ENCODE measurements around the gene ISLR.
"Not testable (repeated sequence)": the region's sequence is repeated elsewhere in the genome, so short reads cannot be mapped to it uniquely, and the experiment has no call there.

The ISLR gene

DNA sequence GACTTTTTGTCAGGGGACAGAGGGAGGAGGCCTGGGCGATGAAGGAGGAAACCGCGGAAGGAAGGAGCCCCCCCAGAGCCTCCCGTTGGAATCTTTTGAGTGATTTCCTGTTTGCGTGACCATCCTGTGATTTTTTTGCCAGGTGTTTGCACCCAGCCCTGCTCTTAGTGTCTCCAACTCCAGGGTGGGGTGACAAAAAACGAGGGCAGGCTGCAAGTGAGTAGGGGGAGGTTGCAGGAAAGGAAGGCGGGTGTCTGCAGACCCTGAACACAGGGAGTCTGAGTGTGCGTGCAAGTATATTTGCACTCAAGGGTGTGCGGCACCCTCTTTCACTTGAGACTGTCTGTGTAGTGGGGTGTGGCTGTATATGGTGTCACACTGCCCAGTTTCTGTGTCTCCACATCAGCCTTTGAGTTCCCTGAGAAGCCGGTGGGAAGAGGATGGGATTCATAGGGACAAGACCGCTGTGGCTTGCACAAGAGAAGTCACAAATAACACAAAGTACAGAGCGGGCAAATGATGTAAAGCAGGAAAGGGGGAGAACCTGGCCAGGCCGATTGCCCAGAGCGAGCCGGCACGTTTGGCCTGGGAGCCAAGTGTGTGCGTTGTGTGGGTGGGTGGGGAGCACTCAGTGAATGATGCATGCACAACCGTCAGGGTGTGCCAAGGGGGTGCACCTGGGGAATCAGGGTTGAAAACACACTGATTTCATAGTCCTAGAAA, 36.5 kb upstream of the ISLR start:
- DNase-seq (ENCODE audit: low read depth) = no peak

- no peak for DNase-seq (ENCODE audit: low read depth)
Observed at GRCh38 chr15:74137537-74137894, 36.0 kb upstream of the ISLR start.

GRCh38 chr15:74138642-74139041, 34.9 kb upstream of the ISLR start:
- no peak for DNase-seq (ENCODE audit: low read depth)

DNA sequence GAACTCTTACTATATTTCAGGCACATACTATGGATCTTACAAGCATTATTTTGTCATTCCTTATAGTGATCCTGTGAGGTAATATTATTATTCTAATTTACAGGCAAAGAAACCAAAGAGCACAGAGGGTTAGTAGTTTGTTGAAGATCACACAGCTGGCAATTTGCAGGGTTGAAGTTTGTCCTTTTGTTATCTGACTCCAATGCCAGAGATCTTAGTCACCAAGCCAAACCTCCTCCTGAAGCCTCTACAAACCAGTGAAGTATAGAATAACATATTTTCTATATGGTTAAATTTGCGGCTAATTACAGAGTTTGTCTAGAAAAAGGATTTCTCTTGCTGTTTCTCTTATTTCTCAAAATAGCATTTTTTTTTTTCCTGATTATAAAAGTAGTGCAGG, 31.9 kb upstream of the ISLR start:
- no peak for DNase-seq (ENCODE audit: low read depth)

DNA sequence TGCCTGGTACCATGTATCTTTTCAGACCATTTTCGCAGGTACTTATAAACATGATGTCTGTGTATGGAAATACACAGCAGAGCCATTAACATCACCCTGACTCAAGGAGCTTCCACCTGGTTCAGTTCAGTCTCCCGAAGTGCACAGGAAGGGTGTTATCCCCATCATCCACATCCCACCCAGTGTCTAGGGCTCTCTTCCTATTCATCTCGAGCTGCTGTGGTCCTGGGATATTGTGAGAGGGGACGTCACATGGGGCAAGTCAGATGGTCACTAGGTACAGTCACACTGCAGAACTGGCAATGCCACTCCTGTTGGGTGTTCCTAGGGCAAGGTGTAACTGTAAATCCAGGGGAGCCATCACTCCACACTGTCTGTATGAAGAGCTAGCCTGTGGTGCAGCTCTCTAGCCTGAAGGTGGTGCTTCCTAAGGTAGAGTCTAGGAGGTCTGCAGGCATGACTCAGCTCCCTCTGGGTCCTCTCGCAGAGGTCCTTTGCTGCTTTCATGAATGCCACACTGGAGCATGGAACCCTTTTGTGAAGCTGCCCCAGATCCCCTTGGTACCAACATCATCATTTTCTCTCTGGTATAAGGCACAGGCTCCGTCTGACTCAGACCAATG, 29.2 kb upstream of the ISLR start:
- no peak for DNase-seq (ENCODE audit: low read depth)

- DNase-seq (ENCODE audit: low read depth) = no peak
Observed at GRCh38 chr15:74146277-74146800, 27.2 kb upstream of the ISLR start.

DNA sequence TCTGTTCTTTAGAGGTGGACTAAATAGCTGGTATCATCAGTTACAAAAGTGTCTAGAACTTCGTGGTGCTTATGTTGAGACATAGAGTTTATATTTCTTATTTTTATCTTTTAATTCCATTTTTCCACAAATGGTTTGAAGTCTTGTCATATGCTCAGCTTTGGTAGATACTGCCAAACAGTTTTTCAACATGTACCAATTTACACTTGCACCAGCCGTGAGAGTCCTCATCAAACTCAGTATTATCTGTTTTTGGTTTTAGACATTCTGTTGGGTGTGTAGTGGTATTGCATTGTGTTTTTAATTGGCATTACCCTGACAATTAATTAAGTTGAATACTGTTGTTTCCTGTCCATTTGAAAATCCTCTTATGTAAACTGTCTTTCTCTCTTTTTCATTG, 26.5 kb upstream of the ISLR start:
- DNase-seq (ENCODE audit: low read depth) = no peak

DNA sequence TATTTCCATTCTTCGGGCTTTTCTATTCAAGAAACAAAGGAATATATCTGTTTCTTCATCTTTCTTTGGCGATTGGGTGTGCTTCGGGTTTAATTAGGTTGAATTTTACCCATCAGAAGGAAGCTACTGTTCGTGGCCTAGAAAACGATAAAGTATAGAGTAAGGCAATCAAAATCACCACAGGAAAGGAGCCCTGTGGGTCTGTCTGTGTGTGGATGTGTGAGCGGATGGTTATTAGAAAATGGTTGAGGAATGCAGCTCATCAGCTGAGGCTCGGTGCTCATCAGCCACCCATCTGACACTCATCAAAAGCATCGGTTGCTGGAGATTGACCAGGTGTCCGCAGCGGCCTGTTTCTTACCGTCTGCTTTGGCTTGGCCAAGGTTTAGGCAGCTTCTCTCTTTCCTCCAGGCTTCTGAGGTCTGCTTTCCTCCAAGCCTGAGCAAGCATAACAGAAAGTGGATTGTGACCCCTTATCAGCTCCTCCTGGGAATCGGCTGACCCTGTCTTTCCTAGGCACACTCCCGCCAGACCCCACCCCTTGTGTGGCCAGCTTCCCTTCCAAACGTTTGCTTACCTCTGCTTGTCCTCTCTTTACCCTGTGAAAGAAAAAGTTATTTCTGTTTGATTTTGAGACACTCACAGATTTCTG, 17.6 kb upstream of the ISLR start:
- DNase-seq (ENCODE audit: low read depth) = no peak

DNA sequence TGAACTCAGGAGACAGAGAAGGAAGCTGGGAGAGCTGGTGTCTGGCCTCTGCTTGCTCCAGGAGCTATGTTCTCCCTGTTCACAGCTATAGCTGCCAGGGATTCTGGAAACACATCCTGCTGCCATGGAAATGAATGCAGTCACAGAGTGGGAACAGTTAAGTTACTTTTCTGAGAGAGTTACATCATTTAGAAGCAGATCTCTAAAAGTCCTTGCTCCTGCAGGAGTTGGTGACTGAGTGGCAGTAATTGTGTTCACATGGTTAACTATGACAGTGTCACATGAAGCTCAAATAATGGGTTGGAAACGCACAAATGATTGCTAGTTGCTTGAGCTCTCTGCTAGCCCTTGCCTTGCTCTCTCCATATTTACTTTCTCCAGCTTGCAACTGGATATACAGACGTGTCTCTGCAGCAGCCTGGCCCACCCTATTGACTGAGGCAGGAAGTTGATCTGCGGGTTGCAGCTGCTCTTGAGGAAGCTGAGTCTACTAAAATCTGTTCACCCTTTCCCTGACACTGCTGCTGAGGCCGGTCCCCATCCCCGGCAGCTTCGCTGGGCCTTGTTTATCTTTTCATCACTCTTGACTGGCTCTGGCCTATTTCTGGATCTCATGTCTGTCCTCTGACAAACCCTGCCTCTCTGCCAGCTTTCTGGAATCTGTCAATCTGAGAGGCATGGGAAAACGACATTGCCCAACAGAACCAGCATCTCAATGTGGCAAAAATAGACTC, 16.7 kb upstream of the ISLR start:
- no peak for DNase-seq (ENCODE audit: low read depth)

- DNase-seq (ENCODE audit: low read depth) = no peak
Observed at GRCh38 chr15:74157868-74158827, 15.4 kb upstream of the ISLR start.

GRCh38 chr15:74158855-74159650, 14.5 kb upstream of the ISLR start:
- DNase-seq (ENCODE audit: low read depth) = no peak

DNA sequence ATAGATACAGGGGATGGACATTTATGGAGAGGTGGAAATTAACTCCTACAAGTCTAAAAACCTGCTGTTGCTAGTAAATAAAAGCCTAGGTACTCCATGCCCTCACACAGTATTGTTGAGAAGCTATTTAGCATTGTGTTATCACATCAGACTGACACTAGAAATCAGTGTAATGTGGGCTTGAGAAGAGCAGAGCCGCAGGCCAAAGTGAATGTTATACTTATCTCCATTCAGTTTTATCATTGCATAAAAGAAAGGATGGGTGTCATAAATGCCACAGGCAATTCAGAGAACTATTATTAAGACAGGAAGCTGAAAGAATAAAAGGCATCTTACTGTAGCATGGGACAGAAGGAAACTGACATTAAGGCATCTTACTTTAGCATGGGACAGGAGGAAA, 13.7 kb upstream of the ISLR start:
- DNase-seq (ENCODE audit: low read depth) = no peak

DNA sequence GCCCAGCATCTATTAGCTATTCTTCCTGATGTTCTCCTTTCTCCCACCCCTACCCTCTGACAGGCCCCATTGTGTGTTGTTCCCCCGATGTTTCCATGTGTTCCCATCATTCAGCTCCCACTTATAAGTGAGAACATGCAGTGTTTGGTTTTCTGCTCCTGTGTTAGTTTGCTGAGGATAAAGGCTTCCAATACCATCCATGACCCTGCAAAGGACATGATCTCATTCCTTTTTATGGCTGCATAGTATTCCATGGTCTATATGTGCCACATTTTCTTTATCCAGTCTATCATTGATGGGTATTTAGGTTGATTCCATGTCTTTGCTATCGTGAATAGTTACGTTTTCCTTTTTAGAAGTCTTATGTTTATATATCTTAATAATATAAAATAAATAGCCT, 13.1 kb upstream of the ISLR start:
- DNase-seq (ENCODE audit: low read depth) = not testable (repeated sequence)

GRCh38 chr15:74162195-74162536, 11.3 kb upstream of the ISLR start:
- DNase-seq (ENCODE audit: low read depth) = not testable (repeated sequence)

DNA sequence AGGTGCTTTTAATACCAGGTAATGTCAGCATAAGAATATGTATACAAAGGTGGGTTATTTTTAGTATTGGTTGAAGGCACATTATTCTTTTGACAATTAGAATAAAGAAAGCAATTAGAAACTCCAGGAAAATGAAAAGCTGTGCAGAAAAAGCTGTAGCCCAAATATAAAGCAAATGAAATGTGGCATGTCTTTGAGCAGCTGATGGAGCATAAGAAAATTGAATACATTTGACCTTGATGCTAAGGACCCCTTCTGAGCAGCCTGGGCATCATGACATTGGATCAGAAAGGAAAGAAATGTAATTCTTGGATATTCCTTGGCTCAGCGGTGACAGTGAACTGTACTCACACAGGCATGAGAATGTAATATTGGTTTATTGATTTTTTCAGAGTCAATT, 8.0 kb upstream of the ISLR start:
- DNase-seq (ENCODE audit: low read depth) = no peak

- DNase-seq (ENCODE audit: low read depth) = no peak
Observed at GRCh38 chr15:74167891-74168331, 5.6 kb upstream of the ISLR start.

GRCh38 chr15:74168711-74169126, 4.8 kb upstream of the ISLR start:
- DNase-seq (ENCODE audit: low read depth) = no peak

DNA sequence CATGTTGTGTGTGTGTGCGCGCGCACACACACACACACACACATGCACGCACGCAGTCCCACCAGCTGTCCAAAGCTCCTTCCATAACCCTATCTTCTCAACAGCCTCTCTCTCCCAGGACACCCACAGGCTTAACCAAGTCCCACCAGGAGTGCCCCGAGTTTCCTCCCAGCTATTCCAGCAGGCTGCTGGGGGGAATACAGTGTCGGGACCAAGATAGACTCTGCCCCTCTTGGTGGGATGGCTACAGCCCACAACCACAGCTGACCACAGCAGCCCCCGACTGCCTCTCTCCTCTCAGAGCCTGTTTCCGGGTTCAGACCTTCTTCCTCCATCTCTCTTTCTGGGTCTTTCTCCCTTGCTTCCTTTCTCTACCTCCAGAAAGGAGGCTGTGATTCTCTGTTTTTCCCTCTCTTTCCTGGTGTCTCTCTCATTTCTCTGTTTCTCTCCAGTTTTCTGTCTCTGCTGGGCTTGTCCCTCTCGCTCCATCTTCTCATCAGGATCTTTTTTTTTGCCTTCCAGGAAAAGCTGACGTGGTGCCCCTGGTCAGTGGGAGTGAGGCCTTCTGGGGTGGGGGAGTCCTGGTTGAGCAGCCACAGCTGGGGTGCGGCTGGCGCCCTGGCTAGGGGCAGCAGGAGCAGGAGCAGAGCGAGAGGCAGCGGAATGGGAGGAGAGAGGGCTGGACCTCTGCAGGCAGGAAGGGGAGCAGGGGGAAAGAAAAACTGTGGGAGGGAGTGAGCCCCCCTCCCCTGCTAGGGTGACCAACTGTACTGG, 3.3 kb upstream of the ISLR start:
- no peak for DNase-seq (ENCODE audit: low read depth)

DNA sequence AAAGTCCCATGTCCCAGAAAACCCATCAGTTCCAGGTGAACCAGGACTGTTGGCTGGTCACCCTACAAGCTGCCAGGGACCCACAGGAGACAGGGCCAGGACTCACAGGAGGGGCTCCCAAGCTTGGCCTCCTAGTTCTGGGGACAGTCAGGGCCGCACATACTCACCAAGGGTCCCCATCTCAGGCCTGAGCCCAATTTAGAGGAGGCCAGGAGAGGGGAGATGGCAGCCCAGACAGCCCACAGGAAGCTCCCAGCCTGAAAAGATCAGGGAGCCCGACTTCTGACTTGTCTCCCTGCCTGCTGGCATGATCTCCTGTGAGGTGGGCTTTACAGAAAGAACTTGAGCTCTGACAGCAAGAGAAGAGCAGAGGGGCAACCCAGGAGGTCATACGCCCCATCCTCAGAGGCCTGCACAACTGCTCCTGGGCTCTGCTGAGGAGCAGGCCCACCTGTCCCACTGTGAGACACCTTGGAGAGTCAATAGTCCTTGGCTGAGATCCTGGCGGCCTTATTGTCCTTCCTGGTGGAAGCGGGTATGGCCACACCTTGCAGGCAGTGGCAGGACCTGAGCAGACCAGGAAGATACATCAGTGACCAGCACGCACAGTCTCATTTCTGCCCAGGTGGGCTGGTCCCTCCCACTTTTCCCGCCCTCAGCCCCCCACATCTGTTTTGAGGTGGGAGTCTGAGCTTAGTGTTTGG, 2.5 kb upstream of the ISLR start:
- DNase-seq (ENCODE audit: low read depth) = no peak
